RWPE2 (cell line): ENCODE measurements around the gene KCNJ4.

ENCODE experiments used
- ATAC-seq: fragments of 200-7000 bp; cut with Tn5 transposase; 3 replicates; pipeline ENCODE4 v1.9.1; 2021; ENCODE audit warnings: low read depth
- DNase-seq: peaks from one replicate; pipeline ENCODE4 v3.0.0-alpha.2; 2020; ENCODE audit warnings: low spot score
- H3K27ac ChIP-seq: fragments of 450-650 bp; 2 replicates; pipeline ENCODE4 v1.5.1; 2017; ENCODE audit warnings: mild to moderate bottlenecking; ENCODE audit not compliant: poor library complexity, severe bottlenecking
- H3K27me3 ChIP-seq: fragments of 250-450 bp; sonication (Bioruptor Pico); 2 replicates; pipeline ENCODE4 v1.5.1; 2021; ENCODE audit warnings: mild to moderate bottlenecking, moderate library complexity; ENCODE audit not compliant: insufficient read depth, poor library complexity, severe bottlenecking
- H3K36me3 ChIP-seq: fragments of 250-450 bp; sonication (Bioruptor Pico); 2 replicates; pipeline ENCODE4 v1.5.1; 2020; ENCODE audit warnings: low read depth, mild to moderate bottlenecking, moderate library complexity
- H3K4me1 ChIP-seq: fragments of 250-450 bp; sonication (Bioruptor Pico); 2 replicates; pipeline ENCODE4 v1.5.1; 2021; ENCODE audit warnings: mild to moderate bottlenecking, moderate library complexity; ENCODE audit not compliant: insufficient read depth, poor library complexity, severe bottlenecking
- H3K4me3 ChIP-seq: fragments of 250-450 bp; sonication (Bioruptor Pico); 2 replicates; pipeline ENCODE4 v1.5.1; 2021; ENCODE audit warnings: mild to moderate bottlenecking, moderate library complexity; ENCODE audit not compliant: severe bottlenecking
- H3K9me3 ChIP-seq: fragments of 250-450 bp; sonication (Bioruptor Pico); 2 replicates; pipeline ENCODE4 v1.5.1; 2021; ENCODE audit warnings: mild to moderate bottlenecking, moderate library complexity; ENCODE audit not compliant: severe bottlenecking
- TF ChIP-seq, protein P1 (sequence below): fragments of 450-650 bp; IDR thresholded peaks from one replicate; pipeline ENCODE4 v1.5.1; 2017; ENCODE audit warnings: mild to moderate bottlenecking, moderate library complexity; ENCODE audit not compliant: poor library complexity, severe bottlenecking

Gene KCNJ4

DNA sequence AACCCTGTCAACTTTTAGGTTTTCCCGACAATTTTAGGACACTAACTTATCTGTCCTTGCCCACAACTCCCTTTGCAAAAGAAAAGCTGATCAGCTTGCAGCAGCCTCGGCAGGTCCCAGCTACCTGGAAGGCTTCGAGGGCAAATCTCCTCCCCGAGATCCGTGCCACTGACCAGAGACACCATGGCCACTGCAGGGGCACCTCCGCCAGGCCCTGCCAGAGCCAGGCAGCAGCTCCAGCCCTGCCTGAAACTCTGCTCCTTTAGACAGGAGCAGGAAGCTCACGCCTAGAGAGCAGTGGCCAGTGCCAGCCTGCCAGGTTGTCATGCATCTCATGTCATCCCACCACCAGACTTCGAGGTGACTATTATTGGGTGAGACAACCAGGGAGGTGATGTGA is 21.1 kb downstream of the KCNJ4 start:
- ATAC-seq (no peak), DNase-seq (no peak)

GRCh38 chr22:38432264-38432663 is 22.7 kb downstream of the KCNJ4 start:
- no peaks in the 10 kb centered on the region for H3K4me1 ChIP-seq
- H3K9me3 ChIP-seq, result no peaks in the 10 kb centered on the region
- H3K4me3 ChIP-seq, result no peak overlapping the region
- no peaks in the 10 kb centered on the region for H3K36me3 ChIP-seq
- H3K27ac ChIP-seq, result no peak overlapping the region
- no peak for DNase-seq
- ATAC-seq, result no peak
- no peaks in the 10 kb centered on the region for H3K27me3 ChIP-seq
- TF ChIP-seq, protein P1, sequence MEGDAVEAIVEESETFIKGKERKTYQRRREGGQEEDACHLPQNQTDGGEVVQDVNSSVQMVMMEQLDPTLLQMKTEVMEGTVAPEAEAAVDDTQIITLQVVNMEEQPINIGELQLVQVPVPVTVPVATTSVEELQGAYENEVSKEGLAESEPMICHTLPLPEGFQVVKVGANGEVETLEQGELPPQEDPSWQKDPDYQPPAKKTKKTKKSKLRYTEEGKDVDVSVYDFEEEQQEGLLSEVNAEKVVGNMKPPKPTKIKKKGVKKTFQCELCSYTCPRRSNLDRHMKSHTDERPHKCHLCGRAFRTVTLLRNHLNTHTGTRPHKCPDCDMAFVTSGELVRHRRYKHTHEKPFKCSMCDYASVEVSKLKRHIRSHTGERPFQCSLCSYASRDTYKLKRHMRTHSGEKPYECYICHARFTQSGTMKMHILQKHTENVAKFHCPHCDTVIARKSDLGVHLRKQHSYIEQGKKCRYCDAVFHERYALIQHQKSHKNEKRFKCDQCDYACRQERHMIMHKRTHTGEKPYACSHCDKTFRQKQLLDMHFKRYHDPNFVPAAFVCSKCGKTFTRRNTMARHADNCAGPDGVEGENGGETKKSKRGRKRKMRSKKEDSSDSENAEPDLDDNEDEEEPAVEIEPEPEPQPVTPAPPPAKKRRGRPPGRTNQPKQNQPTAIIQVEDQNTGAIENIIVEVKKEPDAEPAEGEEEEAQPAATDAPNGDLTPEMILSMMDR, result no peak

More for the DNA sequence above, 21.1 kb downstream of the KCNJ4 start:
- no peaks in the 10 kb centered on the region for H3K9me3 ChIP-seq
- no peaks in the 10 kb centered on the region for H3K4me1 ChIP-seq
- no peaks in the 10 kb centered on the region for H3K36me3 ChIP-seq
- H3K27me3 ChIP-seq, result no peaks in the 10 kb centered on the region
- no peak overlapping the region for H3K27ac ChIP-seq
- TF ChIP-seq, protein P1, result no peak
- H3K4me3 ChIP-seq, result no peak overlapping the region

DNA sequence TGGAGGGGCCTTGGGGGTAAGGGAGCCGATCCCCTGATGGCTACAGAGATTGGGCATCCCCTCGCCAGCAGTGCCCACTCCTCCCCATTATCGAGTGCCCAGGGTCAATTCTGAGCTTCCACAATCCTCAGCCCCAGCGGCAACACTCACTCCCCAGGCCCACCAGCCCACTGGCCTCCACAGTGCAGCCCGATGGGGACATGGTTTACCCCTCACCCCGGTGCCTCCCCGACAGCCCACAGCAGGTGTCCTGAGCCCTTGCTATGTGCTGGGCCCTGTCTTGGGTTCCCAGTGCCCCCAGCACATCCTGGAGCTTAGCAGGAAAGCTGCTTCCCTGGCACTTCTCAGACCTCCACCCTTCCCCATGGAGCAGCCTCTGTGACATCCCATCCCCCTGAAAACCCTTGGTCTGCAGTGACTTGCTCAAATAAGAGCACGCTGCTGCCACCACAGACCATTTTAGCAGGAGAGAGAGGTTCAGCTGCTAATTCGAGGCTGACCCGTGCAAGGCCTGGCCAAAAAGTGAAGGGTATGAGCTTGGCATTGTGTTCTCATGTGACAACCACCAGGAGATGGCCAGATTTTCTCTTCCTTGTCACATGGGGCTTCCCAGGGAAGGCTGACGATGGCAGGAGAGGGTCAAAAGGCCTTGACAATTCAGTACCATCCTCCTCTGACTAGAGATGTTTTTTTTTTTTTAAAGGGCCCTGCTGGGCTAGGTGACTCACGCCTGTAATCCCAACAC is 23.6 kb downstream of the KCNJ4 start:
- Histone ChIP-seq H3K27ac (no peak overlapping the region), H3K27me3 (no peaks in the 10 kb centered on the region), H3K9me3 (no peaks in the 10 kb centered on the region), H3K36me3 (no peaks in the 10 kb centered on the region), H3K4me1 (no peaks in the 10 kb centered on the region), H3K4me3 (no peak overlapping the region)
- ATAC-seq (no peak), DNase-seq (no peak)
- TF ChIP-seq, protein P1, result no peak

- H3K27ac ChIP-seq, result no peak overlapping the region
- TF ChIP-seq, protein P1, result no peak
- H3K4me3 ChIP-seq, result no peak overlapping the region
- no peak for ATAC-seq
- no peaks in the 10 kb centered on the region for H3K36me3 ChIP-seq
- no peaks in the 10 kb centered on the region for H3K4me1 ChIP-seq
- H3K9me3 ChIP-seq, result no peaks in the 10 kb centered on the region
- H3K27me3 ChIP-seq, result no peaks in the 10 kb centered on the region
- DNase-seq, result no peak
Measured at GRCh38 chr22:38429499-38430068, 25.4 kb downstream of the KCNJ4 start.

DNA sequence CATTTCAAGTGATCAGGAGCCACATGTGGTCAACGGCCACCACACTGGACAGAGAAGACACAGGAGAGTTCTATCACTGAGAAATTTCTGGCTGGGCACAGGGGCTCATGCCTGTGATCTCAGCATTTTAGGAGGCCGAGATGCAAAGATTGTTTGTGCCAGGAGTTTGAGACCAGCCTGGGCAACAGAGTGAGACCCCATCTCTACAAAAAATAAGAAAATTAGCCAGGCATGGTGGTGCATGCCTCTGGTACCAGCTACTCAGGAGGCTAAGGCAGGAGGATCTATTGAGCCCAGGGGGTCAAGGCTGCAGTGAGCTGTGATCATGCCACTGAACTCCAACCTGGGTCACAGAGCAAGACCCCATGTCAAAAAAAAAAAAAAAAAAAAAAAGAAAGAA is 26.3 kb downstream of the KCNJ4 start:
- Histone ChIP-seq H3K27ac (no peak overlapping the region), H3K4me3 (no peak overlapping the region), H3K27me3 (no peaks in the 10 kb centered on the region), H3K36me3 (no peaks in the 10 kb centered on the region), H3K4me1 (no peaks in the 10 kb centered on the region), H3K9me3 (no peaks in the 10 kb centered on the region)
- TF ChIP-seq, protein P1, result no peak
- ATAC-seq (no peak), DNase-seq (no peak)
